GM21390 (cell line): Measurements from ENCODE around the gene TIMMDC1.
A peak's percentile ranks its signal among the peaks of the same experiment; 100 is the strongest.
"Not testable (repeated sequence)": the region's sequence is repeated elsewhere in the genome, so short reads cannot be mapped to it uniquely, and the experiment has no call there.

ENCODE experiments used
- ATAC-seq: cut with Tn5 transposase; IDR thresholded peaks from one replicate; pipeline ENCODE4 v1.9.1; 2021; ENCODE audit not compliant: unreplicated experiment

TIMMDC1 gene

DNA sequence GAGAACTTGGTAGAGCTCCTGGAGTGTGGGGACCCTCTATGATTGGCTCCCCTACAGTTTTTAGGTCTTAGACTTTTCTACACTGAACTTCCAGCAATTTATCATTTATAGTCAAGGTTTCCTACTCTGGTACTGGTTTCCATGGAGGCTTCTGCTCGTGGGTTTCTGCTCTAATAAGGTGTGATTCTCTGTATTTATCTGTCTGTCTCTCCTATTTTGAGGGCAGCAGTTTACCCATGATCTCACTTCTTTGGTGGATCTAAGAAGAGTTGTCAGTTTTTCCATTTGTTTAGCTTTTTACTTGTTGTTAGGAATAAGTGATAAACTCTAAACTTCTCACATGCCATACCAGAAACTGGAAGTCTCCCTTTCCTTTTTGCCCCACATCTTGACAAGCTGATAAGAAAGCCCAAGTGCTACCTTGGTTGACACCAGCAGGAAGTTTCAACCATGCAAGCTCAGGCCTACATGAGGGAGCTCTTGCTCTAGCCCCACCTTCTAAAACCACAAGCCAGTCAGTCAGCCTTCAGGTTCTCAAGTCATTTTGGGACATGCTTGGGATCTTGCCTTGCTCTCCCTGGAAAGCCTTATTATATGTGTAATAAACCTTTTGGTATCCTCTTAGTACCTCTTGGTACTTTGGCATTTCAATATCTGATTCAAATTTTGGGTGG is 10.0 kb downstream of the TIMMDC1 start:
- peak; percentile 70 for ATAC-seq

DNA sequence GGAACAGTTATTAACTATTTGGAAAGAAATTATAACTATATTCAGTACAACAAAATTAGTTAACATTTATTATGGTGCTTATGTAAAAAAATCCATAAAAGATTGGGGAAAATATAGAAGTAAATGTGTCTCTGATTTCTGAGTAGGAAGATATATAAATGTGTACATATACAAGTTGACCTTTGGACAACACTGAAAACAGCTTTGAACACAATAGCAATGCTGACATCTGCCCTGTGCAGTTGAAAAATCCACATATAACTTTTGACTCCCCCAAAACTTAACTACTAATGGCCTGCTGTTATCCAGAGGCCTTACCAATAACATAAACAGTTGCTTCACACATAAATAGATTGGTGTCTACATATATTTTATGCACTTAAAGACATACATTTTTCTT is 12.3 kb downstream of the TIMMDC1 start:
- no peak for ATAC-seq

DNA sequence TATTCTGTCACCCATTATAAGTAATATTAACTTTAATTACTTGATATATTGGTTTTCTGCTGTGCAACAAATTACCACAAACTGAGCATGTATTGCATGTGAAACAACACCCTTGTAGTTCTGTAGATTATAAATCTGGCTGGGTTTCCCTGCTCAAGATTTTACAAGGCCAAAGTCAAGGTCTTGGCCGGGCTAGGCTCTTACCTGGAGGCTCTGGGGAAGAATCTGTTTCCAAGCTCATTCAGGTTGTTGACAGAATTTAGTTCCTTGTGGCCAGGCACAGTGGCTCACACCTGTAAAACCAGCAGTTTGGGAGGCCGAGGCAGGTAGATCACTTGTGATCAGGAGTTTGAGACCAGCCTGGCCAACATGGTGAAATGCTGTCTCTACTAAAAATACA is 16.3 kb downstream of the TIMMDC1 start:
- no peak for ATAC-seq

DNA sequence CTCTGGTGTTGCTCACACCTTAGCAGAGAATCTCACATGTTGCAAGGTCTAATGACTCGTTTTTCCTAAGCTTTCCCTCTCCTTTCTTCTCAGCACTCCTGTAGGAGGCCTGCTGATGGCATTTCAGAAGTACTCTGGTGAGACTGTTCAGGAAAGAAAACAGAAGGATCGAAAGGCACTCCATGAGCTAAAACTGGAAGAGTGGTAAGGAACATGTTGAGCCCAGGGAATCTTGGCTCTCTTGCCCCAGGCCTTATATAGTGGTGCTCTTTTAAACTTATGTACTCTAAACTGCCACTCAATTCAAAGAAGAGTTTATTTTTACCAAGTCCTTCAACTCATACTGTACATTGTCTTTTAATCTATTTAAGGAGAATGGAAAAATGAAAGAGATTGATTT is 18.8 kb downstream of the TIMMDC1 start:
- ATAC-seq: no peak

- ATAC-seq: no peak
Measured at GRCh38 chr3:119518026-119518425, 19.7 kb downstream of the TIMMDC1 start.

- ATAC-seq: no peak
Measured at GRCh38 chr3:119524931-119525662, 26.8 kb downstream of the TIMMDC1 start.

- no peak for ATAC-seq
Measured at GRCh38 chr3:119527714-119528113, 29.4 kb downstream of the TIMMDC1 start.

DNA sequence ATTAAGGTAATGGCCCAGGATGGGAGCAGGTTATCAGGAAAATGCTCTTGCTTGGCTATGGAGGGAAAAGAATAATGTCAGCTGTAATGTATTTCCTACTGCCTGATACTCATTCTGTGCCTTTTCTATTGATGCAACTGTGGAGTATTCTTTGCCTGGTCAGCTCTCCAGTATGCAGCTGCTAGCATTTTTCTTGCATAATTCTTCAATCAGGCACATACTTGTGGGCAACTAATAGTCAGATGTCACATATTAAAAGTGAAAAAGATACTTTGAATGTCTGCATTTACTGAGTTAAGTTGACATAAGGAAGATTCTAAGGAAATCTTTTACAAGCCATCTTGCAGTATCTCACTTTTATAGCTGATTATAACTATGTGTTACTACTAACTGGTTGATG is 31.5 kb downstream of the TIMMDC1 start:
- ATAC-seq: no peak

DNA sequence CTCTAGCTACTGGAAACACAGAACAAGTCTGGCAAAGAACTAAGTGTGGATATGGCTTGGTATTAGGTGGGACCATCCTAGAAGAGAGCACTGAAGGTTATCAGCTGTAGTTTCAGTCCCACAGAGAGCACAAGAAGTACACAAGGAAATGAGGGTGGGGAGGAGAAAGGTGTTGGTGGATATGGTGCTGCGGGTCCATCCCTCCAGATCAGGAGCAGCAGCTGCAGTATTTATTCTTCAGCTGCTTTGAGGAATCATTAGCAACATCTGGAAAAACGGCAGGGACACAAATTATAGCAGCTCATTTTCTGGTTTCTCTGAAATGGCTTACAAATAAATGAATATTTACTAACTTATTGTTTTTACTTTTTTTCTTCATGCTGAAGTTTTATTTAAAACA is 32.1 kb downstream of the TIMMDC1 start:
- ATAC-seq: no peak

GRCh38 chr3:119531151-119531550 is 32.8 kb downstream of the TIMMDC1 start:
- no peak for ATAC-seq

DNA sequence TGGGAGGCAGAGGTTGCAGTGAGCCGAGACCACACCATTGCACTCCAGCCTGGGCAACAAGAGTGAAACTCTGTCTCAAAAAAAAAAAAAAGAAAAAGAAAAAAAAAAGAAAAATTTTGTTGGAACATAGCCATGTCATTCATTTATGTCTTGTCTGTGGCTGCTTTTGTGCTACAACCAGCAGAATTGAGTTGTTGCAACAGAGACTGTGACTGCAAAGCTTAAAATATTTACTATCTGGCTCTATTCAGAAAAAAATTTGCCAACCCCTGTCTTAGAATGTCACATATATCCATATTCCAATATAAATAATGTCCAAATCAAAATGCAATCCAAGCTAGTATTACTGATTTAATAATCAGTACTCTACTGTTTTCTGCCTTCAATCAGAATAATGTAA is 35.9 kb downstream of the TIMMDC1 start:
- no peak for ATAC-seq

- ATAC-seq: no peak
Measured at GRCh38 chr3:119536757-119537156, 38.4 kb downstream of the TIMMDC1 start.

- no peak for ATAC-seq
Measured at GRCh38 chr3:119538772-119539171, 40.4 kb downstream of the TIMMDC1 start.

GRCh38 chr3:119541547-119541946 is 43.2 kb downstream of the TIMMDC1 start:
- ATAC-seq: no peak

DNA sequence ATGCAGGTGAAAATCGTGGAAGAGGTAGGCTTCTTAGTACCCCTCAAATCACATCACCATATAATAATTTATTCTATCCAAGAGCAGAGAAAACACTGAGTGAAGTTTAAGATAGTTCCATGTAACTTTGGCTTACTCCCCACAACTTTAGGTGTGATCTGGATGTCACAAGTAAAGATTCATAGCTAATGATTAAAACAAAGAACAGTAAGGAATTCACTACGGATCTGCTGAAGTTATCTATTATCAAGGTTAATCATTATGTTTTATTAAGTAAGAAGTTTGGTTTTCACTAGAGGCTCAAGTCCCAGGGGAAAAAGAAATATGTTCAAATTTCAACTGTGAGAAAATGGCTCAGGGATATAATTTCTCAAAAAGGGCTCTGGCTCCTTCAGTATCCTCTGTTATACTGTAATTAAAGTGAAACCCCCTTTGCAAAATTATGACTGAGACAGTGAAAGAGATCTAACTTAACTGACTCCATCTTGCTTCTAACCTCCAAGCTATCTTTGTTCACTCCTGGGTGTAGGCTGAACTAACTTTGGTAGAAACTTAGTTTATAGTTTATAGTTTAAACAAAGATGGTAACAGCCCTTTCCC is 43.9 kb downstream of the TIMMDC1 start:
- ATAC-seq: no peak

DNA sequence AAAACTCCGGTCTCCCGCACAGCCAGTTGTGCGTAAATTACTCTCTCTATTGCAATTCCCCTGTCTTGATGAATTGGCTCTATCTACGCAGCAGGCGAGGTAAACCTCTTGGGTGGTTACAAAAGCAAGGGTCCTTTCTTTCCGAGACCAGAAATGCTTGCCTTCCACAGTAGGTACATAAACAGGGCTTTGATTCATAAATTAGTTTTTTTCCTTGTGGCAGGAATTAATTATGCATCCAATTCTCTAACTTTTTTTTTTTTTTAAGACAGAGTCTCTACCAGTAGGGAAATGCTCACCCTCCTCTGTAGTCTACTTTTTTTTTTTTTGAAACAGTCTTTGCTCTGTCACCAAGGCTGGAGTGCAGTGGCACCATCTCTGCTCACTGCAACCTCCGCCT is 44.8 kb downstream of the TIMMDC1 start:
- ATAC-seq: no peak

- no peak for ATAC-seq
Measured at GRCh38 chr3:119547227-119547626, 48.9 kb downstream of the TIMMDC1 start.

DNA sequence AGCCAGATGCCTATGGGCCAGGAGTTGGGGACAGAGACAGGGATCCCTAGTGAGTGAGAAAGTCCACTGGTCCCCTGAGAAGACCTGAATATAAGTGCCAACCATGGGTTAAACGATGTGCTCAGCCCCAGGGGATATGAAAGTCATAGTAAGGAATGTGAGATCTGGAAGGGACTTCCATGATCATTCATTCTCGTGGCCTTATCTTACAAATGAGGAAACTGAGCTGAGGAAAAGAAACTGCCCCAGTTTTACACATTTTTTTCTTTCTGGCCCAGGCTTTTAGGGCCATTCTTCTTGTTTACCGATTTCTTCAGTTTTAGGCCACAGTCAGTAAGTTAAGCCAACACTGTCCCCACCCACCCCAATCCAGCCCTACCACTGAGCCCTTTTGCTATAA is 50.0 kb downstream of the TIMMDC1 start:
- ATAC-seq: no peak

GRCh38 chr3:119550192-119550910 is 52.0 kb downstream of the TIMMDC1 start:
- peak; percentile 38 for ATAC-seq

DNA sequence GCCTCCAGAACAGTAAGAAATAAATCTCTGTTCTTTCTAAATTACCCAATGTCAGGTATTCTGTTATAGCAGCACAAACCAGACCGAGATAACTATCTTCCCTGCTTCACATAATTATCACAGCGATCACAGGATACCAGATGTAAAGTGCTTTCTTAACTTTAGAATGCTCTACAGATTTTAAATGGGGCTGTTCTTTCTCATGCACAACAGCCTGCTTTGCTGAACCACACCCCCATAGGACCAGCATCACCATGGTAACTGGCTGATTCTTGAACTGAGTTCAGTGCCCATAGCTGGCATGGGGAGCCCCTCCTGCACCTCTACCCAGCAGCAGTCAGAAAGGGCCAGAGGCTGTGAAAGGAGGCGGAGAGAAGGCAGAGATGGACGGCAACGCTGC is 53.3 kb downstream of the TIMMDC1 start:
- no peak for ATAC-seq

- ATAC-seq: not testable (repeated sequence)
Measured at GRCh38 chr3:119552928-119553327, 54.6 kb downstream of the TIMMDC1 start.
